Neural cell (in vitro differentiated cells): ENCODE data around the gene MAP3K20.

Experiments
- CTCF ChIP-seq: fragments of 450-650 bp; IDR thresholded peaks from 2 replicates; pipeline ENCODE4 v1.5.1; 2014; ENCODE audit warnings: antibody characterized with exemption, mild to moderate bottlenecking, moderate library complexity; ENCODE audit not compliant: poor library complexity, severe bottlenecking
- EP300 ChIP-seq: fragments of 450-650 bp; conservative IDR thresholded peaks from 2 replicates; pipeline ENCODE4 v1.6.1; 2014; ENCODE audit warnings: antibody characterized with exemption, mild to moderate bottlenecking, moderate library complexity; ENCODE audit not compliant: poor library complexity, severe bottlenecking
- EZH2 ChIP-seq: fragments of 200-600, 300-800 bp; shearing (Covaris generic), sonication (generic); IDR thresholded peaks from 2 replicates; pipeline ENCODE4 v1.6.1; 2014; ENCODE audit warnings: antibody characterized with exemption, low read length, borderline replicate concordance, mild to moderate bottlenecking; ENCODE audit not compliant: insufficient read depth, poor library complexity, severe bottlenecking
- MXI1 ChIP-seq: fragments of 450-650 bp; conservative IDR thresholded peaks from 2 replicates; pipeline ENCODE4 v1.6.1; 2014; ENCODE audit warnings: antibody characterized with exemption, mild to moderate bottlenecking; ENCODE audit not compliant: poor library complexity, severe bottlenecking
- POLR2AphosphoS5 ChIP-seq: IDR thresholded peaks from 2 replicates; pipeline ENCODE4 v1.6.1; 2012
- RAD21 ChIP-seq: fragments of 450-650 bp; conservative IDR thresholded peaks from 2 replicates; pipeline ENCODE4 v1.6.1; 2014; ENCODE audit warnings: antibody characterized with exemption, mild to moderate bottlenecking, moderate library complexity
- REST ChIP-seq: IDR thresholded peaks from 2 replicates; pipeline ENCODE4 v1.6.1; 2012; ENCODE audit warnings: borderline replicate concordance
- SMC3 ChIP-seq: fragments of 450-650 bp; conservative IDR thresholded peaks from 2 replicates; pipeline ENCODE4 v1.6.1; 2014; ENCODE audit warnings: antibody characterized with exemption, mild to moderate bottlenecking, moderate library complexity; ENCODE audit not compliant: poor library complexity
- TAF1 ChIP-seq: IDR thresholded peaks from 2 replicates; pipeline ENCODE4 v1.6.1; 2012; ENCODE audit warnings: low read depth

- no peak for TF ChIP-seq CTCF
- TF ChIP-seq POLR2AphosphoS5 = no peak
- no peak for TF ChIP-seq EP300
- TF ChIP-seq TAF1 = no peak
- no peak for TF ChIP-seq EZH2
- no peak for TF ChIP-seq REST
- no peak for TF ChIP-seq RAD21
- TF ChIP-seq MXI1 = no peak
- no peak for TF ChIP-seq SMC3
Measured at GRCh38 chr2:173043476-173043875, 32.2 kb upstream of the MAP3K20 start.
